RWPE1 (cell line): ENCODE measurements around the gene ACAD9.
"Not testable (repeated sequence)": the region's sequence is repeated elsewhere in the genome, so short reads cannot be mapped to it uniquely, and the experiment has no call there.

Experiments
- CTCF ChIA-PET: fragments of 350-600 bp; sonication (Branson Sonifier 250); formaldehyde crosslinking; extraction: SDS; loops from one replicate; lab custom pipeline; 2021; lab: Yijun Ruan, JAX
- POLR2A ChIA-PET: fragments of 400-600 bp; formaldehyde crosslinking; extraction: SDS; loops from one replicate; lab custom pipeline; 2020; ENCODE audit warnings: antibody characterized with exemption; ENCODE audit not compliant: low non-redundant PET; lab: Yijun Ruan, JAX
- DNase-seq: peaks from one replicate; pipeline ENCODE4 v3.0.0; 2012; ENCODE audit warnings: low spot score
- H3K27ac ChIP-seq: fragments of 450-650 bp; 2 replicates; pipeline ENCODE4 v1.5.1; 2017
- TF ChIP-seq, protein P1 (sequence below): fragments of 450-650 bp; conservative IDR thresholded peaks from 2 replicates; pipeline ENCODE4 v1.5.1; 2017; ENCODE audit warnings: low read depth, mild to moderate bottlenecking

ACAD9 gene

GRCh38 chr3:128917291-128917690, 37.9 kb downstream of the ACAD9 start:
- DNase-seq = no peak
- POLR2A ChIA-PET = no interaction called here
- no peak overlapping the region for H3K27ac ChIP-seq
- TF ChIP-seq, protein P1, sequence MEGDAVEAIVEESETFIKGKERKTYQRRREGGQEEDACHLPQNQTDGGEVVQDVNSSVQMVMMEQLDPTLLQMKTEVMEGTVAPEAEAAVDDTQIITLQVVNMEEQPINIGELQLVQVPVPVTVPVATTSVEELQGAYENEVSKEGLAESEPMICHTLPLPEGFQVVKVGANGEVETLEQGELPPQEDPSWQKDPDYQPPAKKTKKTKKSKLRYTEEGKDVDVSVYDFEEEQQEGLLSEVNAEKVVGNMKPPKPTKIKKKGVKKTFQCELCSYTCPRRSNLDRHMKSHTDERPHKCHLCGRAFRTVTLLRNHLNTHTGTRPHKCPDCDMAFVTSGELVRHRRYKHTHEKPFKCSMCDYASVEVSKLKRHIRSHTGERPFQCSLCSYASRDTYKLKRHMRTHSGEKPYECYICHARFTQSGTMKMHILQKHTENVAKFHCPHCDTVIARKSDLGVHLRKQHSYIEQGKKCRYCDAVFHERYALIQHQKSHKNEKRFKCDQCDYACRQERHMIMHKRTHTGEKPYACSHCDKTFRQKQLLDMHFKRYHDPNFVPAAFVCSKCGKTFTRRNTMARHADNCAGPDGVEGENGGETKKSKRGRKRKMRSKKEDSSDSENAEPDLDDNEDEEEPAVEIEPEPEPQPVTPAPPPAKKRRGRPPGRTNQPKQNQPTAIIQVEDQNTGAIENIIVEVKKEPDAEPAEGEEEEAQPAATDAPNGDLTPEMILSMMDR = no peak
- CTCF ChIA-PET = interaction anchor here (0.5 to 0.7 kb wide), 2 partner anchors 42 to 247 kb away, joined by 3 to 4 read pairs; no protein-coding TSS in a partner anchor

DNA sequence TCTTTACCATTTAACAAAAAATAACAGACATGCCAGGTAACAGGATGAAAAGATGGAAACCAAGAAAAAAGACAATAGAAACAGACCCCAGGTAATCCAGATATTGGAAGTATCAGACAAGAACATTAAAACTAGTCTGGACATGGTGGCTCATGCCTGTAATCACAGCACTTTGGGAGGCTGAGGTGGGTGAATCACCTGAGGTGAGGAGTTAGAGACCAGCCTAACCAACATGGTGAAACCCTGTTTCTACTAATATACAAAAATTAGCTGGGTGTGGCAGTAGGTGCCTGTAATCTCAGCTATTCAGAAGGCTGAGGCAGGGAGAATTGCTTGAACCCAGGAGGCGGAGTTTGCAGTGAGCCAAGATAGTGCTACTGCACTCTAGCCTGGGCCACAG, 40.6 kb downstream of the ACAD9 start:
- no peak for DNase-seq
- TF ChIP-seq, protein P1 = no peak
- no peak overlapping the region for H3K27ac ChIP-seq
- ChIA-PET POLR2A (no interaction called here), CTCF (no interaction called here)

DNA sequence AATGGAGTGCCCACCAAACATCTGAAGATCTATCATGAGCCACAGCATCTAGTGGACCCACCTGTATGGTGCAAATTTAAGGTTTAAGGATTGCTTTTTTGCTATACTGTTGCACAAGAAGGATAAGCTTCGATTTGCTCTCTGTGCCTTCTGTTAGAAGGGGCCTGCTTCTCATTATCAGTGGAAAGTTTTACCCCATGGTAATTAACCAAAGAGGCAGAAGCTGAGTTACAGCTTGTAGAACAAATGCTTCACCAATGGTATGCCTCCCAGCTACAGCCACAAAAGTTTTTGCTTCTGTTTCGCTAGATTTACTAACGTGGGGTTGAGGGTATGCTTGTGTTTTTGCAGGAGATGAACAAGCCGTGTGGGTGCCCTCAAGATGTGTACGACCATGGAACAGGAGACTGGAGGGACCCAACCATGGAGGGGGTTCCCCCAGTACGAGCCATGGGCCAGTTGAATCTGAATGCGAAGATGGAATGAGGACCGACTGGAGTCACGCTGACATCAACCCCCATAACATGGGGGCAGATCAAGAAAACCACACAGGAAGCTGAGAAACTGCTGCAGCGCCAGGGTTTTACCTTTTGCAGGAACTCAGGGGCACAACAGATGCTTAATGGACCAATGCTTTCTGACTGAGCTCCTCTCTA, 43.5 kb downstream of the ACAD9 start:
- no peak for DNase-seq
- POLR2A ChIA-PET = no interaction called here

DNA sequence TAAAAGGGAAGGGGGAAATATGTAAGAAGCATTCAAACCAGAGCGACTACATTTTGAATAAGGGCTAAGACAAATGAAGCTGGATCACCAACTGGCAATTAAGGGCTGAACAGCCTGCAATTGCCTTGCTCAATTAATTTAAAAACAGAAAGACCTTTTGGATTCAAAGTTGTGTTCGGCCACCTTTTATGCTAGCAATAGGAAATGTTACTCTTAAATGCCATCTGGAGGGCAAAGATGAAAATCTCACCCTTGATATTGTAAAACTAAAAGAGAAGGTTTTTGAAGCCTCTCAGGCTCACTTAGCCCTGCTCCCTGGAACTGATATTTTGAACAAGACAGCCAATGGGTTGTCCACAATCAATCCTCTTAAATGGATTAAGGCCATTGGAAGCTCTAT, 44.2 kb downstream of the ACAD9 start:
- DNase-seq = no peak
- ChIA-PET CTCF (no interaction called here), POLR2A (no interaction called here)
- TF ChIP-seq, protein P1 = no peak
- no peak overlapping the region for H3K27ac ChIP-seq

More for the DNA sequence above, 43.5 kb downstream of the ACAD9 start:
- TF ChIP-seq, protein P1 = no peak
- no peak overlapping the region for H3K27ac ChIP-seq
- CTCF ChIA-PET = no interaction called here

DNA sequence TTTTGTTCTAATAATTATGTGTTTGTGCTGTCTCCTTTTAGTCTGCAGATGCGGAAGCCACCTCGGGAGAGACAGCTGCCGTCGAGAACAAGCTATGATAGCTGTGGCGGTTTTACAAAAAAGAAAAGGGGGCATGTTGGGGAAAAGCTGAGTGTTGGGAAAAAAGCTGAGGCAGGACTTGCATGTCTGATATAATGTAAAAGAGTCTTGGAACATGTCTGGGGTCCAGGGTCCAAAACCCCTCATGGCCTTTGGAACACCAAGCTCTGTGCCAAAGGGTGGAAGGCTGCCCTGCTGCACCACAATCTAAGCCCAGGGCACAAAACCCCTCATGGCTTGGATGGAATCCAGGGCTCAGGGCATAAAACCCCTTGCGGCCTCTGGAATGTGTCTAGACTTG, 44.6 kb downstream of the ACAD9 start:
- H3K27ac ChIP-seq, CTCF ChIA-PET, DNase-seq, POLR2A ChIA-PET: not testable (repeated sequence)

DNA sequence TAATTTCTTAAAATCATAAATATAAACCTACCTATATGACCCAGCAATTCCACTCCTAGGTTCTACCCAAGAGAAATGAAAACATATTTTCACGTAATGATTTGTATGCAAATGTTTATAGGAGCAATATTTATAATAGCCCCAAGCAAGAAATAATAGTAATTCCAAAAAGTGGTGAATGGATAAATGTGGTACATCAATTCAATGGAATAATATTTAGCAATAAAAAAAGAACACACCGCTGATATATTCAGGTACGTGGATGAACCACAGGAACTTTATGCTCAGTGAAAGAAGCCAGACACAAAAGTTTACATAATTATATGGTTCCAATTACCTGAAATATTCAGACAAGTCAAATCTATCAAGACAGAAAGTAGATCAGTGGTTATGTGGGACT, 49.9 kb downstream of the ACAD9 start:
- TF ChIP-seq, protein P1 = no peak
- POLR2A ChIA-PET = no interaction called here
- DNase-seq = no peak
- H3K27ac ChIP-seq = no peak overlapping the region
- CTCF ChIA-PET = interaction anchor here (0.6 kb wide), 1 partner anchor 40 kb away, joined by 3 read pairs; no protein-coding TSS in a partner anchor

GRCh38 chr3:128931046-128931445, 51.6 kb downstream of the ACAD9 start:
- no peak for DNase-seq
- TF ChIP-seq, protein P1 = no peak
- ChIA-PET POLR2A (no interaction called here), CTCF (no interaction called here)
- H3K27ac ChIP-seq = no peak overlapping the region
